Measurements from ENCODE around the gene SCAF4.

DNA sequence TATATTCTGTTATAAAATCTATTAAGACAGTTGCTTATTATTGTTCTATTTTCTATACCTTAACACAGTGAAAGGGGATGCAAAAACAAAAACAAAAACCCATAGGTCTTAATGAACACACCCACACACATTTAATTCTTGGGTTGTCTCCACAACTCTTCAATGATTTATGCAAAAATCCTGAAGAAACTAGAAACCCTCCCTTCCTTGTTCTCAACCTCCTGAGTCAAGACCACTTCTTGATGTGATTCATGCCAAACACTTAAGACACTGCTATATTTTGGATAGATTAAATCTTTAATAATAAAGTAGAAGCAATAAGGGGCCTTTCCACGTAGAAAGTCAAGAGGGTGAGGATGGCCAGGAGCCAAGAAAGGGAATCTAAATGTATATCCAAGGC, 23.4 kb downstream of the SCAF4 start:
- TF ChIP-seq EZH2phosphoT487 (IDR thresholded peaks at IDR 0.05; ENCODE audit: borderline replicate concordance) (no peak), CTCF (conservative IDR thresholded peaks at IDR 0.05; ENCODE audit: low read length) (no peak)

Measured in Loucy (cell line).